GM12873 (cell line): ENCODE measurements around the gene OSBPL2.

Source experiments
- TF ChIP-seq, protein P1 (sequence below): IDR thresholded peaks from 2 replicates; pipeline ENCODE4 v1.5.1; 2012; ENCODE audit warnings: low read depth, mild to moderate bottlenecking, moderate library complexity, low read length, control low read depth; ENCODE audit not compliant: insufficient read depth; ENCODE audit errors: missing control alignments

The OSBPL2 gene

DNA sequence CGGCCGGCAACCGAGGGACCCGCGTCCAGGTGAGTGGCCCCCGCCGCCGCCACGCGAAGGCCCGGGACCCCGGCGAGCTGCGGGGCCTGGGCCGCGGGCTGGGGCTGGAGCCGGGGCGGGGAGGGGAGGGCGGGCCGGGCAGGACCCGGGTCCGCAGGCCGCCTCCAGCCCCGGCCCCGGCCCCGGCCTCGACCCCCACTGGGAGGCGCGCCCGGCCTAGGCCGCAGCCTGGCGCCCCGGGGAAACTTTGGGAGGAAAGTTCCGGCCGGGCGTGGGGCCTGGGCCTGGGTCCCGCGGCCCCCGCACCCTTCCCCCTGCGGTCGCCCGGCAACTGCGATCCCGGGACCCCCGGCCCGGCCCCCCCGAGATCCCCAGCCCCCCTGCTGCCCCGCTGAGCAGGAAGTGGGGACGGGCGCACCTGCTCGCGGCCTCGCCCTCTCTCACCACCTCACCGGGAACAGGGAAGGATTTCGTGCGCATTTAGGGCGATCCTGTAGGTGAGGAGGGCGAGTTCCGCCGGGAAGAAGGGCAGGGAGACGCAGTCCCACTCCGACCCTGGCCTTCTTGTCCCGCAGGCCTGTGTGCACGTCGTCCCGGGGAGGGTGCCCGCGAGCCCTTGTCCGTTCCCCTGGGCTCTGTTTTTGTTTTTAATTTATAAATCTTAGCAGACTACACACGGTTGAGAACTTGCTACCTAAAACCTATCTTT lies 402 bp downstream of the OSBPL2 start:
- TF ChIP-seq, protein P1, sequence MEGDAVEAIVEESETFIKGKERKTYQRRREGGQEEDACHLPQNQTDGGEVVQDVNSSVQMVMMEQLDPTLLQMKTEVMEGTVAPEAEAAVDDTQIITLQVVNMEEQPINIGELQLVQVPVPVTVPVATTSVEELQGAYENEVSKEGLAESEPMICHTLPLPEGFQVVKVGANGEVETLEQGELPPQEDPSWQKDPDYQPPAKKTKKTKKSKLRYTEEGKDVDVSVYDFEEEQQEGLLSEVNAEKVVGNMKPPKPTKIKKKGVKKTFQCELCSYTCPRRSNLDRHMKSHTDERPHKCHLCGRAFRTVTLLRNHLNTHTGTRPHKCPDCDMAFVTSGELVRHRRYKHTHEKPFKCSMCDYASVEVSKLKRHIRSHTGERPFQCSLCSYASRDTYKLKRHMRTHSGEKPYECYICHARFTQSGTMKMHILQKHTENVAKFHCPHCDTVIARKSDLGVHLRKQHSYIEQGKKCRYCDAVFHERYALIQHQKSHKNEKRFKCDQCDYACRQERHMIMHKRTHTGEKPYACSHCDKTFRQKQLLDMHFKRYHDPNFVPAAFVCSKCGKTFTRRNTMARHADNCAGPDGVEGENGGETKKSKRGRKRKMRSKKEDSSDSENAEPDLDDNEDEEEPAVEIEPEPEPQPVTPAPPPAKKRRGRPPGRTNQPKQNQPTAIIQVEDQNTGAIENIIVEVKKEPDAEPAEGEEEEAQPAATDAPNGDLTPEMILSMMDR, result no peak

DNA sequence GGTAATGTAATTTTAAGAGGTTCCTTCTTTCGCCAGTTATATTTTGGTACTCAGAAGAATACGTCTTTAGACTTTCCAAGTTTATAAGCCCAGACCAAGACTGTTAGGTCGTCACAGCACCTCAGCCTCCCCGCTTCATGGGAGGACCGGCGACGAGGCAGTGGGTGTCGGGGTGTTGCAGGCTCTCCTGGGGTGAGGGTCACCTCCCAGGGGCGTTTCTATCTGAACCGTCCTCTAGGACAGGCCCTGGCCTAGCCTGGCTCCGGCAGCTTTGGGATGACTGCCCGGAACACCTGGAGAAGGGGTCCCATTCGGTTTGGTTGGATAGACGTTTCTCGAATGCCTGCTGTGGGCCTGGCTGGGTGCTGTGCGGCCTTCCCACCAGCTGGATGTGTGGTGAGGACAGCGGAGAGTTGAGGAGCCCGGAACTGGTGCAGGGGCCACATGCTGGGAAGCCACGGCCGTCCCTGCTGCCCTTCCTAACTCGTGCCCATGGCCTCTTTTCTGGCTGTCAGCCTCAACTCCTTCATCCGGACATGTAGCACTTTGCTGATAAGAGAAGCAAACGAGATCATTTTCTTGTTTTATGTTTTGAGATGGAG lies 1.1 kb downstream of the OSBPL2 start:
- TF ChIP-seq, protein P1, result no peak

DNA sequence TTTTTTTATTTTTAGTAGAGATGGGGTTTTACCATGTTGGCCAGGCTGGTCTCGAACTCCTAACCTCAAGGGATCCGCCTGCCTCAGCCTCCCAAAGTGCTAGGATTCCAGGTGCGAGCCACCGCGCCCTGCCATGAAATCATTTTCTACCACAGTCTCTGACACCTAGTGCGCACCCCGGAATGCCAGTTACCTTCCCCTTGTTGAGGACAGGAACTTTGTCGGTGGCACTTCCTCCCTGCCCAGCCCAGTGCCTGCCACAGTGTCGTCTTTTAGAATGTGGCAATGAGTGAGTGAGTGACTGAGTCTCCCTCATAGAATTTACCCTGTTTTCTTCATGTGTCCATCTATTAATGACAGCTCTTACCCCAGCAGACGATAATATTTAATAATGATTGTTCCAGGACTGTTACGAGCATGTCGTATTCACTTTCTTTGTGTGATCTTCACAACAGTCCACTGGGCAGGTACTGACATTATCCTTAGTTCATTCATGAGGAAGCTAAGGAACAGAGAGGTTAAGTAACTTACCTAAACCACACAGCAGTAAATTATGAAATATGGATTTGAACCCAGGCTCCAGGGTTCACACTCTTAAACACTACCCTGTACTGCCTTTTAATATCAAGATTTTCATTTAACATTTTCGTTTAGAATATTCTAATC lies 1.8 kb downstream of the OSBPL2 start:
- TF ChIP-seq, protein P1, result no peak

DNA sequence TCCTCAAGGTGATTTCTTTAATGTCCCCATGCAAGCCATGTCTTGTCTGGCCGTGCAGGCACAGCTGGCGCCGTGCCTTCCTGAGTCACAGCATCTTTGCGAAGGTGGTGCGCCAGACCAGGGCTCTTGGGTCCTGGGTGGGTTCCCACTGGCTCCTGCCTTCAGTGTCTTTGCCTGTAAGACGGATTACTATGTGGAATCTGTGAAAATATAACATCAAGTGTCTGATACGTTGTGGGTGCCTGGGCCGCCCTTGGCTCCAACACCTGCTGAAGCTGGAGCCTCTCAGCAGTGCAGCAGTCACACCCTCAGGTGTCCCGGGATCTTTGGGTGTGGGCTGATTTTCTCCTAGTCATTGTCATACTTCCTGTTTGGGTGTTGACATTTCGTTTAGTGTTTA lies 3.2 kb downstream of the OSBPL2 start:
- TF ChIP-seq, protein P1, result no peak

DNA sequence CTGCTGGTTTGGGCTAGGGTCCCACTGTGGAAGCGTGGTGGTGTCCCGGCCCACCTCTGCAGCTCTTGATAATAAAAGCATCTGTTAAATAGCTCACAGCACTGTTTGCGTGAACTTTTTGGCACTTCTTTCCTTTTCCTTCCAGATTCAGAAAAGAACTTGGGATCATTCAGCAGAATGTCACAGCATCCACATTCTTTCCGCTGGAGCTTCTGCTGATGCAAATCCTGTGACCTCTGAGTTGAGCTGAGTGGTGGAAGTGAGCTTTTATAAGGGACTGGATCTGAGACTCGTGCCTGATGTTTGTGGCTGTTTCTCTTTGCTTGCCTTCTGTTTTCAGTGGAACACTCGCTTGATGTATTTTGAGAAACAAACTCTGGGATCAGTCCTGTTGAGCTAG lies 3.9 kb downstream of the OSBPL2 start:
- TF ChIP-seq, protein P1, result no peak

DNA sequence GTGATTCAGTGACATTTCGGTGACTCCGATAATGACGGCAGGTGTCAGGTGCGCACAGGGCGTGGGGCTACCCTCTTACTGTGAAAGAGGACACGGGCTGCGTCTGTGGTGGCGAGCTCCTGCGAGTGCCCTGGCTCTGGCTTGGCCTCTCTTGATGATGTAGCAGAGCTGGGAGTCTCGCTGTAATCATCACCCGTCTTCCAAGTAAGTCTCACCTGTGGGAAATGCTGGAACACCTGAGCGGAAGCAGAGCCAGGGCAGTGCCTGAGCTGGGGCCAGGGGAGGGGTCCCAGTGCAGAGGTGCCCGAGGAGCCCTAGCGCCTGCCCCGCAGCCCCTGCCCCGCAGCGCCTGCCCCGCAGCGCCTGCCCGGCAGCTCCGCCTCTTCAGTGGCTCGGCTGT lies 4.8 kb downstream of the OSBPL2 start:
- TF ChIP-seq, protein P1, result no peak

DNA sequence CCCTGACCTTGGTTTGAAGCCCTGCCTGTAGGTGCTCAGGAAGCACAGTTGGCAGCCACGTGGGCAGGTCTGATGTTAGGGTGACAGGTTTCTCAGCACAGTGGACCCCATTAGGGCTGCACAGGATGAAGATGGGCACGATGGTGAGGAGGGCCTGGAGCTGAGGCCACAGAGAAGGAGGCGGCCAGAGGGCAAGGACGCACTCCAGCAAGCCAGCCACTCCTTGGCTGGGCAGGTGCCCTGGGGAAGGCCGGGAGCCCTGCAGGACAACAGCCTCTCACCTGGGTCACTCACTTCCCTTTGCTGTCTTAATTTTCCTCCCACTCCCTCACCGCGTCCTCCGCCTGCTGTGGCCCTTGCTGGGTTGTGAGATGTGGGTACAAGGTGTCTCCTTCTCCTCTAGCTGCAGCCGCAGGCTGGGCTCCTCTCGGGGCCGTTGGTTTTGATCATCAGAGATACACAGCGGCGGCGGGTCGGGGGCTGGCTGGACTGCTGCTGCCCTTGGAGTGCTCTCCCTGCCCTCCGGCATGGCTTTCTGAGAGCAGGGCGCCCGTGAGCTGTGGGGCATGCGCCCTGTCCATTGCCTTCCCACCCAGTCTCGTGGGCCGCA lies 5.7 kb downstream of the OSBPL2 start:
- TF ChIP-seq, protein P1, result no peak
